GM06990 (cell line): Measurements from ENCODE around the gene CHD2.

Source experiments
- DNase-seq: peaks from one replicate; pipeline ENCODE4 v3.0.0-alpha.2; 2011; ENCODE audit not compliant: insufficient read length; ENCODE audit errors: extremely low read depth
- H3K27me3 ChIP-seq: replicated peaks from 2 replicates; pipeline ENCODE4 v1.6.0; 2011; ENCODE audit warnings: low read length; ENCODE audit not compliant: control insufficient read depth, insufficient read depth
- H3K36me3 ChIP-seq: 2 replicates; pipeline ENCODE4 v1.5.1; 2011; ENCODE audit warnings: low read length; ENCODE audit not compliant: control insufficient read depth, insufficient read depth
- H3K4me3 ChIP-seq: replicated peaks from 2 replicates; pipeline ENCODE4 v1.5.1; 2011; ENCODE audit warnings: low read depth, mild to moderate bottlenecking, control low read depth, low read length
- TF ChIP-seq, protein P1 (sequence below): IDR thresholded peaks from 2 replicates; pipeline ENCODE4 v1.5.1; 2011; ENCODE audit warnings: low read length, control low read depth, mild to moderate bottlenecking, inconsistent platforms; ENCODE audit not compliant: insufficient read depth, poor library complexity, severe bottlenecking

Gene CHD2

DNA sequence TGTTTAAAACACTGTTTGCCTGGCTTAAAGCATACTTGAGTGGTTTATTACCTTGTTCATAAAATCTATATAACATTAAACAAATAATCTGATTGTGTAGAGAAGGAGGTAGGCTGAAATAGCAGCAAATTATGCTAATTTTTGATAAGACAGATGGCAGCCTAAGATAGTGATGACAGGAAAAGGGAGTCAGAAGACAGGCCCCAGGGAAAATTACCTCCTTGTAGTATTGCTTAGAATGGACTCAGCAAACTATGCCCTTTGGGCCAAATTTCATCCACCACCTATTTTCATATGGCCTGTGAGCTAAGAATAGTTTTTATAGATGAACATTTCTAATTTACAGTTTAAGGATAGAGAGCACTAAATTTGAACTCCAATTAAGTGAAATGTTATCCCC, 37.8 kb downstream of the CHD2 start:
- TF ChIP-seq, protein P1, sequence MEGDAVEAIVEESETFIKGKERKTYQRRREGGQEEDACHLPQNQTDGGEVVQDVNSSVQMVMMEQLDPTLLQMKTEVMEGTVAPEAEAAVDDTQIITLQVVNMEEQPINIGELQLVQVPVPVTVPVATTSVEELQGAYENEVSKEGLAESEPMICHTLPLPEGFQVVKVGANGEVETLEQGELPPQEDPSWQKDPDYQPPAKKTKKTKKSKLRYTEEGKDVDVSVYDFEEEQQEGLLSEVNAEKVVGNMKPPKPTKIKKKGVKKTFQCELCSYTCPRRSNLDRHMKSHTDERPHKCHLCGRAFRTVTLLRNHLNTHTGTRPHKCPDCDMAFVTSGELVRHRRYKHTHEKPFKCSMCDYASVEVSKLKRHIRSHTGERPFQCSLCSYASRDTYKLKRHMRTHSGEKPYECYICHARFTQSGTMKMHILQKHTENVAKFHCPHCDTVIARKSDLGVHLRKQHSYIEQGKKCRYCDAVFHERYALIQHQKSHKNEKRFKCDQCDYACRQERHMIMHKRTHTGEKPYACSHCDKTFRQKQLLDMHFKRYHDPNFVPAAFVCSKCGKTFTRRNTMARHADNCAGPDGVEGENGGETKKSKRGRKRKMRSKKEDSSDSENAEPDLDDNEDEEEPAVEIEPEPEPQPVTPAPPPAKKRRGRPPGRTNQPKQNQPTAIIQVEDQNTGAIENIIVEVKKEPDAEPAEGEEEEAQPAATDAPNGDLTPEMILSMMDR: no peak
- no peak for DNase-seq
- Histone ChIP-seq H3K4me3 (no peak overlapping the region), H3K36me3 (peaks cover 9% of the 10 kb centered on the region), H3K27me3 (no peaks in the 10 kb centered on the region)

DNA sequence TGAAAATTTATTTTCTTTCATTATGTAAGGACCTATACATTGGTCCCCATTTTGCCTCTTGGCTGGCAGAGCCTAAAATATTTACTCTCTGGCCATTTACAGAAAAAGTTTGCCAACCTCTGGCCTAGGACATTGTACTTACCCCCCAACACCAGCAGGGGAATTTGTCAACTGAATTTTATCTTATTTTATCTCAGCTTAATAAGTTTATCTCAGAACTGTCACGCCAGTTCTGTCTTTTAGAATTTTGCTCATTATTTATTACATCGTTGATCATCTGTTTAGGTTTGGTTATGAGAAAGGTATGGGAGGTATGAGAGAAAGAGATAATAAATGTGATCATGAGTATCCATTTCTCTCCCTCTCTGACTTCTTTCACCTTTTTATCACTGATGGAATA, 38.3 kb downstream of the CHD2 start:
- no peak for DNase-seq
- H3K36me3 ChIP-seq: peaks cover 11% of the 10 kb centered on the region
- H3K27me3 ChIP-seq: no peaks in the 10 kb centered on the region
- no peak overlapping the region for H3K4me3 ChIP-seq
- TF ChIP-seq, protein P1: no peak

DNA sequence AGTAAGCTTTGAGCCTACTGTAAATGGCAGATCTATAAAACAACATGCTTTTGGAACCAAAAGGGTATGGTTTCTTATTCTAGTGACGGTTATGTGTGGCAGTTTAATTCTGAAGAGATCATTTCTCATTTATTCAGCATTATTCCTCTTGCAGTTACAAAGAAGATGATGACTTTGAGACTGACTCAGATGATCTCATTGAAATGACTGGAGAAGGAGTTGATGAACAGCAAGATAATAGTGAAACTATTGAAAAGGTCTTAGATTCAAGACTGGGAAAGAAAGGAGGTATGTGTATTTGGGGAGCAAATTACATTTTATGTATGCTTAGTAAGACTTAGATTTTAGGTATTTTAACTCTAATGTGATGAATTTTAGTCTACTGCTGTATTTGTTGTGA, 41.5 kb downstream of the CHD2 start:
- Histone ChIP-seq H3K27me3 (no peaks in the 10 kb centered on the region), H3K4me3 (no peak overlapping the region), H3K36me3 (peaks cover 14% of the 10 kb centered on the region)
- TF ChIP-seq, protein P1: no peak
- no peak for DNase-seq

DNA sequence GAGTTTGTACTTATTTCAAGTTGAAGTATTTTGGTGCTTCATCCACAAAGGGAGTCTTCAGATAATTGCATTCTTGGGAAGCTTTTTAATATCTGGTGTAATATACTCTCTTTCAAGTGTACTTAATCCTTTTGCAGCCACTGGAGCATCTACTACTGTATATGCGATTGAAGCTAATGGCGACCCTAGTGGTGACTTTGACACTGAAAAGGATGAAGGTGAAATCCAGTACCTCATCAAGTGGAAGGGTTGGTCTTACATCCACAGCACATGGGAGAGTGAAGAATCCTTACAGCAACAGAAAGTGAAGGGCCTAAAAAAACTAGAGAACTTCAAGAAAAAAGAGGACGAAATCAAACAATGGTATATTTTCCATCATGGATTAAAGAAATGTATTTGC, 42.6 kb downstream of the CHD2 start:
- TF ChIP-seq, protein P1: no peak
- no peak for DNase-seq
- no peak overlapping the region for H3K4me3 ChIP-seq
- H3K36me3 ChIP-seq: peaks cover 23% of the 10 kb centered on the region
- H3K27me3 ChIP-seq: no peaks in the 10 kb centered on the region

DNA sequence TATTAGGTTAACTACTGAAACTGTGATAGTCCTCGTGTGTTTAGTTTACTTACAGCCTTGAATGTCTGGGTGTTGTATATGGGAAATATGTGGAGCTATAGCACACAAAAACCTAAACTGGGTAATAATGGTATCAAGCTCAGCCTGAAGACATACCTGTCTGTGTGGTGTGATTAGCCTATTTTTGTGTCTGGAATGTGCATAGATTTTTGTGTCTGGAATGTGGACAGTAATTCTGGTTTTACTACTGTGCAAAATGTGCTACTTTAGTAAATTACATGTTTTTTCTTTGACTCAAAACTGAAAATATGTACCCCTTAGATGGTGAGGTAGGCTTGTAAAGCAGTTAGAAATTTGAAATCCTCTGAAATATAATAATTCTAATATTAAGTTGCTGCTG, 43.5 kb downstream of the CHD2 start:
- TF ChIP-seq, protein P1: no peak
- H3K36me3 ChIP-seq: peaks cover 24% of the 10 kb centered on the region
- no peaks in the 10 kb centered on the region for H3K27me3 ChIP-seq
- DNase-seq: no peak
- no peak overlapping the region for H3K4me3 ChIP-seq

DNA sequence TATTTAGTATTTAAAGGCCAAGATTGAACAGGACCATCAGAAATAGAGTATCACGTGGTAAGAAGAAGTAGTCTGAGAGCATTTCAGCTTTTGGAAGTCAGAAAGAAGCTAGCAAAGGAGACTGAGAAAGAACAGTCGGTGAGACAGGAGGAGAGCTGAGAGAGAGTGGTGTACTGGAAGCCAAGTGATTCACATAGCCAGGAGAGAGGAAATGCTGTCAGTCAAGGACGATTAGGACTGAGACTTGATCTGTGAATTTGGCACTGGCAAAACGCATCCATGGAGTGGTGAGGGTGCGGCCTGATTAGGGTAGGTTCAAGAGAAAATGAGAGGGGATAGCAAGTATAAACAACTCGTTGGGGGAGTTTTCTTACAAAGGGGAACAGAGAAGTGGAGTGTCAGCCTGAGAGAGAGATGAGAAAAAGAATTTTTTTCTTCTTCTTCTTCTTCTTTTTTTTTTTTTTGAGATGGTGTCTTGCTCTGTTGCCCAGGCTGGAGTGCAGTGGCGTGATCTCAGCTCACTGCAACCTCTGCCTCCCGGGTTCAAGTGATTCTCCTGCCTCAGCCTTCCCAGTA, 44.9 kb downstream of the CHD2 start:
- no peaks in the 10 kb centered on the region for H3K27me3 ChIP-seq
- DNase-seq: no peak
- H3K36me3 ChIP-seq: peaks cover 27% of the 10 kb centered on the region
- no peak overlapping the region for H3K4me3 ChIP-seq
- TF ChIP-seq, protein P1: no peak
